Measurements from ENCODE around the gene ARHGEF25. TPM values are rescaled to one million over a fixed set of nuclear protein-coding genes. Genes with fewer than 3 reads are reported as not detected.
A peak's percentile ranks its signal among the peaks of the same experiment; 100 is the strongest.

ARHGEF25 gene
- total and polyA plus RNA-seq, 2 of the 13 experiments (the other 11 are each of a cell fraction or from before 2014, with no cell fraction given) = 11.5 to 12.5 TPM

GRCh38 chr12:57620936-57621496, 9.8 kb downstream of the ARHGEF25 start (continued):
- TF ChIP-seq FIP1L1 (IDR thresholded peaks at IDR 0.05; ENCODE audit: borderline replicate concordance, insufficient read depth, low read depth, low read length) (no peak), ZNF224 (CRISPR knock-in tag; IDR thresholded peaks at IDR 0.05) (no peak), DDIT3 (CRISPR knock-in tag; IDR thresholded peaks at IDR 0.05) (no peak), GABPB1 (CRISPR knock-in tag; IDR thresholded peaks at IDR 0.05) (no peak), GLMP (CRISPR knock-in tag; IDR thresholded peaks at IDR 0.05; ENCODE audit: borderline replicate concordance) (no peak), ZNF3 (CRISPR knock-in tag; IDR thresholded peaks at IDR 0.05) (no peak), GLI4 (CRISPR knock-in tag; IDR thresholded peaks at IDR 0.05; ENCODE audit: borderline replicate concordance) (peak; percentile 53; the same call in 1 of the 2 replicates), CCDC6 (CRISPR knock-in tag; IDR thresholded peaks at IDR 0.05) (no peak), HNRNPH1 (optimal IDR thresholded peaks at IDR 0.05; ENCODE audit: low read depth, low read length) (no peak), SP1 (IDR thresholded peaks at IDR 0.05) (no peak), SP1 (CRISPR knock-in tag; IDR thresholded peaks at IDR 0.05) (no peak), MXI1 (IDR thresholded peaks at IDR 0.05; ENCODE audit: borderline replicate concordance, low read depth, low read length) (no peak), RARA (CRISPR knock-in tag; IDR thresholded peaks at IDR 0.05) (no peak), EP300 (IDR thresholded peaks at IDR 0.05; ENCODE audit: low read depth in 2 of 2, low read length in 2 of 2) (no peak), EP300 (CRISPR knock-in tag; IDR thresholded peaks at IDR 0.05; ENCODE audit: borderline replicate concordance) (no peak)
- TF ChIP-seq, protein P1, sequence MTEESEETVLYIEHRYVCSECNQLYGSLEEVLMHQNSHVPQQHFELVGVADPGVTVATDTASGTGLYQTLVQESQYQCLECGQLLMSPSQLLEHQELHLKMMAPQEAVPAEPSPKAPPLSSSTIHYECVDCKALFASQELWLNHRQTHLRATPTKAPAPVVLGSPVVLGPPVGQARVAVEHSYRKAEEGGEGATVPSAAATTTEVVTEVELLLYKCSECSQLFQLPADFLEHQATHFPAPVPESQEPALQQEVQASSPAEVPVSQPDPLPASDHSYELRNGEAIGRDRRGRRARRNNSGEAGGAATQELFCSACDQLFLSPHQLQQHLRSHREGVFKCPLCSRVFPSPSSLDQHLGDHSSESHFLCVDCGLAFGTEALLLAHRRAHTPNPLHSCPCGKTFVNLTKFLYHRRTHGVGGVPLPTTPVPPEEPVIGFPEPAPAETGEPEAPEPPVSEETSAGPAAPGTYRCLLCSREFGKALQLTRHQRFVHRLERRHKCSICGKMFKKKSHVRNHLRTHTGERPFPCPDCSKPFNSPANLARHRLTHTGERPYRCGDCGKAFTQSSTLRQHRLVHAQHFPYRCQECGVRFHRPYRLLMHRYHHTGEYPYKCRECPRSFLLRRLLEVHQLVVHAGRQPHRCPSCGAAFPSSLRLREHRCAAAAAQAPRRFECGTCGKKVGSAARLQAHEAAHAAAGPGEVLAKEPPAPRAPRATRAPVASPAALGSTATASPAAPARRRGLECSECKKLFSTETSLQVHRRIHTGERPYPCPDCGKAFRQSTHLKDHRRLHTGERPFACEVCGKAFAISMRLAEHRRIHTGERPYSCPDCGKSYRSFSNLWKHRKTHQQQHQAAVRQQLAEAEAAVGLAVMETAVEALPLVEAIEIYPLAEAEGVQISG (CRISPR knock-in tag; IDR thresholded peaks at IDR 0.05) = no peak
